LNCaP clone FGC (cell line): ENCODE results near the gene SUN1.
"Not testable (repeated sequence)": the region's sequence is repeated elsewhere in the genome, so short reads cannot be mapped to it uniquely, and the experiment has no call there.

Experiments
- DNase-seq: peaks from one replicate; pipeline ENCODE4 v3.0.0-alpha.2; 2011; ENCODE audit warnings: low read depth
- H3K4me3 ChIP-seq: 2 replicates; pipeline ENCODE4 v1.5.1; 2011; ENCODE audit warnings: mild to moderate bottlenecking, low read depth, low read length, control low read depth
- CTCF ChIP-seq: IDR thresholded peaks from 2 replicates; pipeline ENCODE4 v1.5.1; 2012; ENCODE audit warnings: mild to moderate bottlenecking; ENCODE audit not compliant: control insufficient read depth, insufficient read depth; ENCODE audit errors: extremely low read depth

Gene SUN1

GRCh38 chr7:842431-843031 is 10.3 kb downstream of the SUN1 start:
- no peak overlapping the region for H3K4me3 ChIP-seq
- no peak for TF ChIP-seq CTCF
- DNase-seq = no peak

GRCh38 chr7:843230-843629 is 11.0 kb downstream of the SUN1 start:
- no peak for TF ChIP-seq CTCF
- H3K4me3 ChIP-seq = no peak overlapping the region

GRCh38 chr7:844043-844442 is 11.8 kb downstream of the SUN1 start:
- H3K4me3 ChIP-seq = no peak overlapping the region
- no peak for DNase-seq
- no peak for TF ChIP-seq CTCF

More at GRCh38 chr7:843230-843629, 11.0 kb downstream of the SUN1 start:
- DNase-seq = no peak

- no peak overlapping the region for H3K4me3 ChIP-seq
- no peak for DNase-seq
- no peak for TF ChIP-seq CTCF
Observed at GRCh38 chr7:844514-844913, 12.2 kb downstream of the SUN1 start.

GRCh38 chr7:845091-845490 is 12.8 kb downstream of the SUN1 start:
- no peak for DNase-seq
- H3K4me3 ChIP-seq = no peak overlapping the region
- peak; percentile 13; the same call in 1 of the 2 replicates for TF ChIP-seq CTCF

- no peak for DNase-seq
- H3K4me3 ChIP-seq = no peak overlapping the region
- no peak for TF ChIP-seq CTCF
Observed at GRCh38 chr7:845731-846130, 13.5 kb downstream of the SUN1 start.

- not testable (repeated sequence) for DNase-seq, H3K4me3 ChIP-seq
Observed at GRCh38 chr7:846958-847650, 14.8 kb downstream of the SUN1 start.

GRCh38 chr7:847728-848127 is 15.5 kb downstream of the SUN1 start:
- DNase-seq, H3K4me3 ChIP-seq: not testable (repeated sequence)
